HG03558 (cell line): ENCODE measurements around the gene CACNA2D4.

Source experiments
- ATAC-seq: cut with Tn5 transposase; IDR thresholded peaks from one replicate; pipeline ENCODE4 v1.9.1; 2021; ENCODE audit warnings: moderate number of reproducible peaks; ENCODE audit not compliant: unreplicated experiment; ENCODE audit errors: extremely low read depth

CACNA2D4 gene

DNA sequence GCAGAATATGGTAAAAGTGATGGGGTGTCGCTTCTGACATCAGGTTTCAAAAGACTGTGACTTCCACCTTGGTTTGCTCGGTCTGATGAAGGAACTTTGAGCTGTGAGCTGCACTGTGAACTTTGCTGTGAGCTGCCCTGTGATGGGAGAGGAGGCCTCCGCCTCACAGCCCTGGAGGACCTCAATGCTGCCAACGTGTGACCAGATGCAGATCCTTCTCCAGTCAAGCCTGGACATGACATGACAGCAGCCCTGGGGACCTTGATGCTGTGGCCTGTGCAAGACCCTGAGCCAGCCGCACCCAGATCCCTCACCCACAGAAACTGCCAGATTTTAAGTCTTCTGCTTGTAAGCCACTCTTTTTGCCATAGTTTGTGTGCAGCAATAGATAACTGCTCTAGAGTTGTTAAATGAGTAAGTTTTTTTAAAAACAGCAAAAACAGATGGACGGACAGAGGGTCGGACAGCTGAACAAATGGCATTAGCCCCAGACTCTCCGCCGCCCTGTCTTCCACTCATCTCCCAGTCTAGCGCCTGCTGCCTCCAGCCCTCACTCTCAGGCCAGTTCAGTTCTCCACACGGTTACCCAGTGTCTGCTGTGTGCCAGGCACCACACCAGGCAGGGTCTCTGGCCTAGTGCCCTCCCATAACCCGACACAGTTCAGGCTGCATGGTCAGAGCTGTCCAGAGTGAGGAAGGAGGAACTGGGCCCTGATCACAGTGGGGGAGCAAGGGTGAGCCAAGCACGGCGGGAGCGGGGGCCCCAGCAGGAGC lies 111.2 kb downstream of the CACNA2D4 start:
- no peak for ATAC-seq

DNA sequence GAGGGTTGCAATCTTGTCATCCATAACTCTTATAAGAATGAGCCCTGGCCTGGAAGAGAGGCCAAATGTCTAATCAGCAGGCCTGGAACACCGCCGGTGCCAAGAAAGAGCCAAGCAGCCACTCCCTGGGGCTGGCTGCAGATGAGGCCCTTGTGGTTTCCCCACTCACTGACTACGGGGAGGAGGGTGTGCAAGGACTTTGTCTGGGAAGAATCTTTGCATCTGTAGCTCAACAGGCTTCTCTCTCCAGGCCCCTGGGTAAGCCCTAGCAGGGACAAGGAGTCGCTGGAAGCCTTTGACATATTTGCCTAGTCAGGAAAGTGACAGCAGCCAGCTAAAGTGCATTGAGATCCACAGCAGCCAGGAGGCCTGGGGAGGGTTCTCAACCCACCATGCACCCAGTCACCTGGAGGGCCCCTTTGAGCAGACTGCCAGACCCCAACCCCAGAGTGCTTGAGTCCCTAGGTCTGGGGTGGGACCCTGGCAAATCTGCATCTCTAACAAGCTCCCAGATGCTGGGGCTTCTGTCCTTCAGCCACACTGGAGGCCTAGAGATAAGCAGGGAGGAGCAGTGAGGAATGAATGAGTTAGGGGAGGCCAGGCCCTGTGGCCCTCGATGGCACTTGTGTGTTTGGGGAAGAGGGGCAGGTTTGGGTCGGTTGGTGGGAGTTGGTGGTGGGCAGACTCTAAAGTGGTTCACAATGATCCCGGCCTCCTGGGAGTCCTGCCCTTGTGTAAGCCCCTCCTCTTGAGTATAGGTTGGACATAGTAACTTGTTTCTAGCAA lies 112.0 kb downstream of the CACNA2D4 start:
- no peak for ATAC-seq

DNA sequence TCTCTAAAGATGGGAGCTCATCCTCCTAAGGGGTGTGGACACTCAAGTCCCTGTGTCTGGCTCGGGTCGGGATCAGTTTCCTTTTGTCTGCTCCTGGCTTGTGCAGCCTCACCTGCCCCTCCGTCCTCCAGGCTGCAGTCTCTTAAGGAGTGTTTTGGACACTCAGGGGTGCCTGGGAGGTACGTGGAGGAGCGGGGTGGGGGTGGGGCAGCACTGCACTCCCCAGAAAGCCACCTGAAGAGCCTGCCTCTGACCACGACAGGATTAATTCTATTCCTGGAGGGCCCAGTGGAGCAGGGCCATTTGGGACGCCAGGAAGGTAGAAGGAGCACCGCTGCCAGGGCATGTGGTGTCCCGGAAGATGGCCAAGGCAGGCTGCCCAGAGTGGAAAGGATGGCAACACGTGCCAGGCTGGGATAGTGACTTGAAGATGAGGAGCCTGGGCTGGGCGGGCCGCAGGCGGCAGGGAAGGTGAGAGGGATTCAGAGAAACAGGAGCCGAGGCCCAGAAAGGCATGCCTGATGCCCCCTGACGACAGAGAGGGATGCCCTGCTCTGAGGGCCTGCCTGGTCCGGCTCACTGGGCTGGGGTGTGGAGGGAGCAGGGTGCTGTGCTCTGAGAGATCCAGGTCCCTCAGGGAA lies 112.9 kb downstream of the CACNA2D4 start:
- no peak for ATAC-seq

DNA sequence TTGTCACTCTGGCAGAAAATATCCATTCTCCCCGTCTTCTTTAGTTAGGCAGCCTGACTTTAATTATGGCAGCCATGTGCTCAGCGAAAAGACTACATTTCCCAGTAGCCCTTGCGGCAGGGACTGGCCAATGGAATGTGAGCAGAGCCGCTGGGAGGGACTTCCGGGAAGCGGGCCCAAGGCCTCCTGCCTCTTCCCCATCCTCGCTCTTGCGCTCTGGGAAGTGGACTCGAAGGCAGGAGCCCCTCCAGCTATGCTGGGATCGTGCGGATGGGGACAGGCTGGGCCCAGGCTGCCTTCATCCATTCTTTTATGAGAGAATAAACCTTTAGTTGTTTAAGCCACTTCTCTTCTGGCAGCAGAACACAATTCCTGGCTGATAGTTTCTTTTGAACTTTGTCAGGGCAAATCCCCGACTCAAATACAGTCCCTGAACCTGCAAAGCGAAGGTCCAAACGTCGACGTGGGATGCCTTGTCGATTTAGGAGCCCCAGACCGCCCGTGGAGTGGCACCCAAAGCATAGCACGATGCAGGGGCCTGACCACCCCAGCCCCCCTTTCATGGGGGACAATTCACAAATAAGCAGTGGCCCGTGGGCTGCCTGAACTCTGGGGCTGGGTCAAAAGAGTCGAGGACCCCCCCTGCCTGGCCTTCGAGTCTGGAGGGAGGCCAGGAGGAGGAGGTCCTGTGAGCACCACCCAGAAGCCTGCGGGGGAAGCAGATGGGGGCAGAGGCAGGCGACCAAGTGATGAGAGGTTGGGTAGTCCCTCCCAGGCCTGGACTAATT lies 113.7 kb downstream of the CACNA2D4 start:
- no peak for ATAC-seq

DNA sequence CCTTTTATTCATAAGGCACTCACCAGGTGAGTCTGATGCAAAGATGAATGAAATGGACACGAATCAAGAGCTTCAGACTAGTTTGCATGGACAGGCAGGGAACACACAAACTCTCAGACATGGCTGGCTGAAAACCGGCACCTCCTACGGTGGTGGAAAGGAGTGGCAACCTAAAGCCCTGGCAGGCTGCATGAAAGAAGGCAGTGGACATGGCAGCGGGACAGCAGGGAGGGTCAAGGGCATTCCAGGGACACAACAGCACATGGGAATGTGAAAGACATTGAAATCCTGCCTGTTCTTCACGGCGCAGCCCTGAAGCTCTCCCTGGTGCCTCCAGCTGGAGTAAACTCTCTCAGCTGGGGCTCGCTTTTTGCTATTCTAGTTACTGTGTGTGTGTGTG lies 114.7 kb downstream of the CACNA2D4 start:
- no peak for ATAC-seq

DNA sequence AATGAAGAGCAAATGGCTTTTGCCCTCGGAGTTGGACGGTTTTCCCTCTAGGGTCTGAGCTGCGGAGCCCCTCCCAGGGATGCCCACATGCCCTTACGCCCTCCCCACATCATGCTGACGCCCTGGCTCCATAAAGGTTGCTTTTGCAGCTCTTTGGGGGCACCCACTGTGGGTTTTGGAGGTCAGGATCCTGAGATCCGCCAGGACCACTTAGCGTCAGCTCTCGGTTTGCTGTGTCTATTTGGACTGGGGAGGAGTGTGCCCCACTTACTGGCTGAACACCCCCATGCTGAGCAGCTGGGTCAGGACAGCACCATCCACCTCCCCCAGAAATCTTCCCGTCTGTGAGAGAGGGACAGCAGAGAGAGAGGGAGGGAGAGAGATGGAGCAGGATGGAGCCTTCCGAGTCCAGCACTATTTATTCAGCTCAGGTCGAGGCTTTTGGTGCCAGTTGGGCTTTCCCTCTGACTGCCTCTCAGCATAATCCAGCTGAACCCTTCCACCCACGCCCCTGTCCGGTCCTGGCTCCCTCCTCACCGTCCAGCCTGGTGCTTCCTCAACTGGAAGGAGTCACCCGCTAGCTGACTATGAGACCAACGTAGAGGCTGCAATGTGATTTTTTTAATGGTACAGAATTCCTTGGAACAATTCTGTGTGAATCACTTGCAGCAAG lies 117.0 kb downstream of the CACNA2D4 start:
- no peak for ATAC-seq

DNA sequence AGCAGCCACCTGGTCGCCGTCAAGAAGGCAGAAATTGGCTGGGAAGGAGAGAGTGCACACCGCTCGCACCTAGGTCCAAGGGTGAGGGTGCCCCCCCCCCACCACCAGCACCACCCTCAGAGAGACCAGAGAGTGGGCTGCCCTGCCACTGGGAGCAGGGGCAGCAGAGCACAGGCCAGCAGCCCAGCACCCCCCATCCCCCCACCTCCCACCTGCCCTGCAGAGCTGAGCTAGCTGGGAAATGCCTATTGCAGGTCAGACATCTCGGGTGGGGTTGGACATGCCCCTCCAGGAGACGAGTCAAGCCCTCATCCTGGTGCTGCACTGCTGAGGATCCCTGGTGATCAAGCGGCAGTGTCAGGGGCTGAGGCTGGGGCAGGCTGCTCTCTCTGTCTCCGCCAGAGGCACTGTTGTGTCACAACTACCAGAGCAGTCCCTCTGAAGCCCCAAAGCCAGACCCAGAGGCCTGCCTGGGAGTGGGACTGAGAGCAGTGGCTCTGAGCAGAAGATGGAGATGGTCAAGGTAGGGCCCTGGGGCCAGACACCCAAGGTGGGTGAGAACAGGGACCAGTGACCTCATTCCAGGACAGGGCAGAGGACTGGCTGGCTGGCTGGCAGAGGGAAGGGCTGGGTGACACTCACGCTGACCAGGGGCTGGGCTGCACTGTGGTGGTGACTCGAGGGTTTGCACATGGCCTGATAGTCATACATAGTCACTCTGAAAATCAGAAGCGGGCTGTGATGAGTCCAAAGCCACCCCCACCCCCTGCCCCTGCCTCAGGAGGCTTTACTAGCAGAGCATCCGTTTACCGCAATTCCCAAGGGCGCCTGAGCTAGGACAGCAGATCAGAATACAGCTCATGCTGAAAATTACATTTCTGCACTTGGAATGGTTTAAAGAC lies 117.8 kb downstream of the CACNA2D4 start:
- no peak for ATAC-seq

DNA sequence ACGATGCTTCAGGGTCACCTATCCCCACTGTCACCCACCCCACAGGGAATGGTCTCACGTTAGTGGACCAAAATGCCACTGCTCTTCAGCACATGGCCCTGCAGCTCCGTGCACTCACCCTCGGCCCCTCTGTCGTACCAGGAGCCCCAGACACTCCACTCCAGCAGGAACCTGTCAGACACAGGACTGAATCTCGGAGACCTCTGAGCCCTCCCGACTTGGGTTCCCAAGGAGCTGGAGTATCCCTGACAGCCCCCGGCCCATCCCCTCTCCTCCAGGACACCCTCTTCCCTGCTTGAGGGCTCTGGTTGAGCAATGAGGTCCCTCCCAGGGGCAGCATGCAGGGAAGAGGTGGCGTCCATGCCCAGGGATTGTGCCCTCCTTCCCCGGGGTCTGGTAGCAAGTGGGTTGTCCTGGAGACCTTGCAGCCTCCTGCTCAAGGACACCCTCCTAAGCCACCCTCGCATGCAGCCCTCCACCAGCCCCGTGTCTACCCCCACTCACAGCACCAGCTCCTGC lies 118.5 kb downstream of the CACNA2D4 start:
- ATAC-seq, result no peak

DNA sequence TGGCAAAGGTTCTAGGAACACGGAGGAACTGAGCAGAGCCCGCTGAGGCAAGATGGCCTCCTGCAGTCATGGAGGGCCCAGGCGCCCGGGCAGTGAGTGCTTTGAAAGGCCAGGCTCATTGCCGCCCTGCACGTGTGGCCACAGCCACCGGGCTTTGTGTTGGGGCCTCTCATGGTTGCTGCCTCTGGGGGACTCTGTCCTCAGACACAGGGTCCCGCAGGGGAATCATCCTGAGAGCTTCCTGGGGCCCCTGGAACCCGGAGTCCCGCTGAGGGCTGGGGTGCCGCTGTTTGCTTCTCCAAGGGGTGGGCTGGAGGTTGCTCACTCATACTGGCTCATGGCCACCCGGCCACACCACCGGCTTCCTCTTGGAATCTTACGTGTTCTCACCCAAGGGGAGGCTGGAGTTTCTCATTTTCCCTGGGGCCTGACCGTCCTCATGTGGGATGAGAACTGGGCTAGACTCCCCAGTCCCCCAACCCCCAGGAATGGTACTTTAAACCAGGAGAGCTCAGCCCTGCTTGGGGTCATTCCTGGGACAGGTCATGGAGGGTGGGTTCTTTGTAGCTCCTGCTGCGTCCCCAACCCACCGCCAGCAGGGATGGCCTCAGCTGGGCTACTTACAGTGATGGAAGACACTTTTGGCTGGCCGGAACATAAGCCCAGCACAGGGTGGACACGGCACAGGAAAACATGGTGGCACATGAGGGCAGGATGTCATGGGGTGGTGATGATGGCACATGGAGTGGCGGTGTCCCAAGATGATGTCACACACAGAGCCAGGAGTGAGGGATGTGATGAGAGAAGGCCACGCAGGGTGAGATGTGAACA lies 119.2 kb downstream of the CACNA2D4 start:
- ATAC-seq, result no peak

DNA sequence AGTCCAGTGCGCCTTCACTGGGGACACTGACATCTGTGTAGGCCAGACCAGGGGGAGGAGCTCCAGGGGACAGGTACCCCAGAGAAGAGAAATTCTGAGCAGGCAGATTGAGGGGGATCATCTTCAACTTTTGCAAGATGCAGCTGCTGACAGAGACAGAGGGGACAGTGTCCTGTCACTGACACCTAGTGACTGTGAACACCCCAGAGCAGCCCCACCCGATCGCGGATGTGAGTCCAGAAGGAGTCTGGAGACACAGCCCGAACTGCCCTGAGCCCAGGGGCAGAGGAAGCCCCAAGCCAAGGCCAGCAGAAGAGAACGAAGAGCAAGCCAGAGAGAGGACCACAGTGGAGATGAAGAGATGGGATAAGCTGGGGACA lies 119.8 kb downstream of the CACNA2D4 start:
- no peak for ATAC-seq

DNA sequence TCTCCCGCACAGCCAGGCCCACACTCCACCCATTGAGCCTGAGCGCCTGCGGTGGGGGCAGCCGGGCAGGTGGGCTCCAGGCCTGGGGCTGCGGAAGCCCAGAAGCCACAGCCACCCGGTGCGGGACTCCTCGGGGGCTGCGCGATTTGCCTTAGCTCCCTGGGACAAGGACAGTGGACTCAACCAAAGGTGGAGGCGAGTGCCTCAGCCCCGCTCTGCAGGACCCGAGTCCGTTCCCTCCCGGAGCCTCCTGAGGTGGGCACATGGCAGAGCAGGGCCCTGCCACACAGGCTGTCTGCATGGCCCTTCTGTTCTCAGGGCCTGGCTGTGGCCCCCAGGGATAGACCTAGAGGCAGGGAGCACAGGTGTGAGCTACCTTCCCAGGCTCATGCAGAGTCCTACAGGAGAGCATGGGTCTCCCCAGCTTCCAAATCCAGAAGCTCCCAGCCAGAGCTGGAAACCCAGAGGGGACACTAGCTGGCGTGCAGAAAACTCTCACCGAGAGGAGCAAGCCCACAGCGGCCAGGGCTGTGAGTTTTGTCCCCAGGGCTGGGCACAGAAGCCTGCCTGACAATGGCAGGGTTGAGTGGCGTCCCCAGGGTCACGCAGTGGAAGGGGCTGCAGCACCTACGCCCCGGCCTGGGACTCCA lies 120.3 kb downstream of the CACNA2D4 start:
- no peak for ATAC-seq

DNA sequence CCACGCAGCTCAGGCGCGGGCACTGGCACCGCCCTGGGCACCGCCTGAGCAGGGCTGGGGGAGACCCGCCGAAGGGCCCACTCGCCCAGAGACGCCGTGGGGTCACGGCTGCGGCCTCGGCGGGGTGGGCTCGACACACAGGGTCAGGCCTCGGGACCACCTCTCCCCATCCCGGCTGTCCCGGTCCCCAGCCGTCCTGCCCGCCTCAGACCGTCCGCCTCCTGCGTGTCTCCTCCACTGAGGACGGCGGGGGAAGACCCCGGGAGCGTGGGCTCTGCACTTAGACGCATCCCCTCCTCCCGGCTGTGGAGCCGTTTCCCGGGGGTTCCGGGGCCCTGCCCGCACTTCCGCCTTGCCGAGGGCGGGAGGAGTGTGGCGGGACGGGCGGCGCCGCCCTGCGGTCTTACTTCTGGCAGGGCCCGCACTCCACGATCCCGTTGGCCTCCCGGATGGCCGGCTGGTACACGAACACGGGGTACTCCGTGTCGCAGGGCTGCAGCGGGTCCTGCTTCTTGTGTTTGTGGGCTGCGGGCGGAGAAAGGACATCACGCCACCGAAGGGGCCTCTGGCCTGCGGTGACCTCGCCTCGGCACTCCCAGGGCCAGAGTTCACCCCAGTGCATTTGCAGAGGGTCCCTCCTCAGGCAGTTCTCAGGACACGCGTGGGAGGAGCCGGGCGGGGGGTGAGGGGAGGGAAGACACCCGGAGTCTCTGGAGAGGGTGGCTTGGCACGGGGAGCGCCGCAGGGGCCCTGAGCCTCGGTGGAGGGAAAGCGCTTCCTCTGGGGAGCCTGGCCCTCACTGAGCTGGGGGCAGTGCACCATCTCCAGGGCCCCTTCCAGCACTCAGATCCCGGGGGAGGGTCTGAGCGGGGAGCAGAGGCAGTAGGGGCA lies 121.2 kb downstream of the CACNA2D4 start:
- no peak for ATAC-seq

DNA sequence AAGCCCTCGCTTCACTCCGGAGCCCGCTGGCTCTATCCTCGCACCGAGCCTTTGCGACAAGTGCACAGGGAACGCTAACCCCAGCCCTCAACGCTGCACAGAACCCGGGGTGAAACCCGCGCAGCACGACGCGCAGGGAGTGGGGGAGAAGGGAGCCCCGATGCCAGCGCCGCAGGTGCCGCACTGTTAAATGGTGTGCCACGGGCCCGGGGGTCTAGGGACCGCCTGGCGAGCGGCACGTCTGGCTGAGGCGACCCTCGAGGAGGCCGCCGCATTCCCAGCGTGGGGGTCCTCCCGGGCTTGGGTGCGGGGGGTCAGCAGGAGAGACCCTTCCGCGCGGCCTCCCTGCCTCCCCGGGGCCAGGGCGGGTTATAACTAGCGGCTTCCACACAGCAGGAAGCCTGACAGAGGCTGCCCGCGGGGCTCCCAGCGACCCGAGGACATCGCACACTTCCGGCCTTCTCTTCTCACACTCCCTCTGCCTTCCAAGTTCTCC lies 121.9 kb downstream of the CACNA2D4 start:
- ATAC-seq, result no peak

DNA sequence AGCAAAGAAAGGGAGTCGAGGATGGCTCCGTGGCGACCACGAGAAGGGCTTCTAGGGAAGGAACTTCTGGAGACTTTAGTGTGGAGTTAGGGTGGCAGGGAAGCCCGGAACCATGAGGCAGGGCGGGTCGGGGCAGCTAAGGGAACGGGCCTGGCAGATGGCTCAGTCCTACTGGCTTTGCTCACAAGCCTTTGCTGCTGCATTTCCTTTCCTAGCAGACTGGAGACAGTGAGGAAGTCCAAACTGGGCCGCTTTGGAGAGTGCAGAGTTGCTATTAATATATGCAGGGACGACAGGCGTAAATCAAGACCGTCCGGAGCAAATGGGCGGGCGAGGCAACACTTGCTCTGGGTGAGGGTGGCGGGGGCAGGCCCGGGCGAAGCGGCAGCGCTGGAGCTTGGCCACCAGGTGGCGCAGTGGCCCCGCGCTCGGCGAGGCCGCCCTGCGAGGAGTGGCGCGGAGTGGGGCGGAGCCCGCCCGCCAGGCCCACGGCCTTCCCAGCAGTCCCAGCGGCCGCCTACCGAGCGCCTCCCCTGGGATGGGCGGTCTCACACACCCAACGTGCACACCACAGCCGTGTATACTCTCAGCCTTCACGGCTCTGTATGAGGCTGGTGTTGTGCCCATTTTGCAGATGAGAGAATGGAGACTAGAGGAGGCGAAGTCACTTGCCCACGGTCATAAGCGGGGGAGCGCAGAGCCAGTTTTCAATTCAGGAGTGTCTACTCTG lies 122.5 kb downstream of the CACNA2D4 start:
- ATAC-seq, result no peak

DNA sequence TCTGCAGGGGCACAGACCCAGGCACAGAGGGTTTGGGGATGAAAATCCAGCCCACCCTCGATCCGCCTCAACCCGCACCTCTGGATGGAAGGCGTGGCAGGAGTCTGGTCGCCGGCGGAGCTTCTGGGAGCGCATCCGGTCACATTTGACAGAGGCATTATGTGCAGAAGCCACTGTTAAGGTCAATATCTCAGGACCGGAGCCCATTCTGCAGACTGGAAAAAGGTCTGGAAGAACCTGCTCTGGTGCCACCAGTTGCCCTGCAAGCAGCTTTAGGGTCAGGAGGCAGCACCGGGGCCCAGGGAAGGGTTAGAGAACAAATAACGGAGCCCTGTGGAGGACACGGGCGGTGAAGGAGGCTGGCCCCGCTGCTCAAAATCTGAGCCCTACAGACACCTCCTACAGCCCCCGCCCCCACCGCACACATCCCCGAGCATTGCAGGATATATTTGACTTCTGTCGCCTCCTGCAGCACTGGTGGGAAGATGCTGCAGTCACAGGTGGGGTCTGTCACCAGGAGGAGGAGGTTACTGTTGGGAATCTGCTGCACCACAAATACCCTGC lies 123.1 kb downstream of the CACNA2D4 start:
- ATAC-seq, result no peak
